Stimulated activated CD8-positive, alpha-beta memory T cell treated with anti-CD3 and anti-CD28 coated beads, Interleukin-15, amount 100 ng/mL, for 24 hours (primary cell): ENCODE measurements around the gene DGKE.

Experiments
- DNase-seq: peaks from one replicate; pipeline ENCODE4 v3.0.0-alpha.2; 2020; ENCODE audit warnings: low read depth

DGKE gene

DNA sequence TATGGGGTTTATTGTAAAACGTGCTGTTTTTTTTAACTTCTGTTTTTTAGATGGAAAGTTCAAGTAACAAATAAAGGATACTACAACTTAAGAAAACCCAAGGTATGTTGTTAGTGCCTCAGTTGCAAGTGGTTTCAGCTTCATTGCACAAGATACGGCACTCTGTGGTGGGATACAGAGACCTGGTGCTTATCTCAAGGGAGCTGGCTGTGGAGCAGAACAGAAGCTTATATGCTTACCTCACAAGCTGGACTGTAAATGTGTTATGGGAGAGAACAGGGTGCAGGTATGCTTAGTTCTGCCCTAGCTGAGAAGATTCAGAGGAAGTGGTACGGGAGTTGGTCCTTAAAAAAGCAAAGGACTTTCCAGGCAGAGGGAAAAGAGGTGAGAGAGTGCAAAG is 15.2 kb downstream of the DGKE start:
- no peak for DNase-seq

DNA sequence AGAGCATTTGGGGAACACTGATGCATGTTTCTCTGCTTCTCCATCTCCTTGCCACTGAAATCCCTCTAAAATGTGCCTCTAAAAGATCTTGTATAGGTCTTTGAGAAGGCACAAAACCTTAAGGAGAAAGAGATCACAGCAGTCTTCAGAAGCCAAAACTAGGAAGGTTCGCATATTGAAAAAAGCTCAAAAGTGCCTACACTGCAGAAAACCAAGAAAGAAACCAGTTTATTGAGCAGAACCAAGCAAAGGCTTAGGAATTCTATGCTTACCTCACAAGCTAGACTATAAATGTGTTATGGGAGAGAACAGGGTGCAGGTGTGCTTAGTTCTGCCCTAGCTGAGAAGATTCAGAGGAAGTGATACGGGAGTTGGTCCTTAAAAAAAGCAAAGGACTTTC is 16.6 kb downstream of the DGKE start:
- no peak for DNase-seq

DNA sequence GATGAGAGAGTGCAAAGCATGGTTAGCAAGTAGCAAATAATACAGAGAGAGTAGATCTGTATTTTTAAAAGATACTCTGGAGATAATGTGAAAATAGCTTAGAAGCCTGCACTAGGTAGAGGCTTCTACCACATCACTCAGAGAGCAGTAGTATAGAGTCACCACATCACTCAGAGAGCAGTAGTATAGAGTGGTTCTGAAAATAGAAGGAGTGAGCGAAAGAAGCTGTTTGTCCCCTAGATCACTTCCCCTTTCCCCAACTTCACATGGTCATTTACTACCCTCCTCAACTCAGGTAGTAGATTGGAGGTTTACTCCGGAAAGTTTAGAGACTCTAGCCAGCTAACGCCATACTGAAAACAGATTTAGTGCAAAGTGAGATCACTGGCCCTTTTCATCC is 17.1 kb downstream of the DGKE start:
- DNase-seq = no peak

DNA sequence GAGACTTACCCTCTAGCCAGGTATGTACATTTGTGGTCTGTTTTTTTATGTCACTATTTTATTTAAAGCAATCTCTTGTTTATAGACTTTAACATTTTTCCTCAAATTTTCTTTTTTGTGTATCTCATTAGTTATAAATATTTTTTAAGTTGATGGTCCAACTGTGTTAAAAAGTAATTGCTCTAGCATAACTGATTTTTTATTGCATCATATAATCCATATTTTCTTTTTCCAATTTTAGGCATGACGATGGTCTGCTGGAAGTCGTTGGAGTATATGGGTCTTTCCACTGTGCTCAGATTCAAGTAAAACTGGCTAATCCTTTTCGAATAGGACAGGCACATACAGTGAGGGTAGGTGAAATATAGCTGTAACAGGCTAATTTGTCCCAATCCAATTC is 27.9 kb downstream of the DGKE start:
- DNase-seq = no peak

DNA sequence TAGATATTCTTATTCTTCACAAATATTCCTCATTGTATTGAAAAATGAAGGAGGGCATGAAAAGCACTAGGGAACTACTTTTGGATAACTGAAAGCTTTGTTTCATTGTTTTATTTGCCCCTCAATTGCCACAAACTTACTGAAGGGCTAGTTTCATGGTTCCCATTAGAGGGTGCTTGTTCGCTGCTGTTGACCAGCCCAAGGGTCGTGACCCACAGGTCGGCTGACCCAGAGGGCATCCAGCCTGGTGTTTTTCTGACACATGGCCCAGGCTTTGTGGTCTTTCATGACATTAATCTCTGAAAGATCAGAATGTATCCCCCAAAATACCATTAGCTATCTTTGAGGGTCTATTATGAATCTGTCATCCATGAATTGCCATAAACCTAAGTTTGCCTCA is 30.0 kb downstream of the DGKE start:
- DNase-seq = no peak

DNA sequence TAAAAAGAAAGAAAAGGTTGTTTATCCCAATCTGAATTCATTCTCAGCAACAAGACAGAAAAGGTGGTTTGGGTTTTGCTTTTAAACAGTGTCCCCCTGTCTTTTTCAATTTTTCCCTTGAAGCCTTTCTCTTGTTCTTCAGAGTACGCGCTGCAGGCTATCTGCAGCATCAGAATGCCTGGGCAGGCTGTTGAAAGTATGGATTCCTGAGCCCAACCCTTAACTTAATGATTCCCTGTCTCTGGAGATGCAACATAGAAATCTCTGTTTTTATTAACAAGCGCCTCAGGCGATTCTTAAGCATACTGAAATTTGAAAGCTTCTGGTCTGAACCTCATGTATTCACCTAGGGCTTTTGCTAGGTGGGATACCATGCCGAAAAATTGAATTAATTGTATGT is 32.1 kb downstream of the DGKE start:
- DNase-seq = no peak

DNA sequence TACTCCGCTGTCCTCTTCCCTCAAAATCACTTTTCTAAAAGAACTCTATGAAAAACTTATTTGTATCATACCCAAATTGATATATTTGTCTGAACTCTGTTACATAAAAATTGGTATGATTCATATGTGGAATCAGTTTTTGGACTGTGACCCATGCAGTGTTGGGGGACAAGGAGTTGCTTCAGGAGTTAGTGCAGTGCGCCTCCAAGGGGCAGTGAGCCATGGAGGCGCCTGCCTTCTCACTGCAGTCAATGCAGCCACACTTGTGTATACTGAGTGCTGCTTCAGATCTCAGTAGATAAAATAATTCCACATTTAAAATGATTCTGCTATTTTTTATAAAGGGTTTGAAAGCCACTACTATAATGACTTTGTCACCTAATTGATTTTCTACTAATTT is 32.5 kb downstream of the DGKE start:
- DNase-seq = no peak

DNA sequence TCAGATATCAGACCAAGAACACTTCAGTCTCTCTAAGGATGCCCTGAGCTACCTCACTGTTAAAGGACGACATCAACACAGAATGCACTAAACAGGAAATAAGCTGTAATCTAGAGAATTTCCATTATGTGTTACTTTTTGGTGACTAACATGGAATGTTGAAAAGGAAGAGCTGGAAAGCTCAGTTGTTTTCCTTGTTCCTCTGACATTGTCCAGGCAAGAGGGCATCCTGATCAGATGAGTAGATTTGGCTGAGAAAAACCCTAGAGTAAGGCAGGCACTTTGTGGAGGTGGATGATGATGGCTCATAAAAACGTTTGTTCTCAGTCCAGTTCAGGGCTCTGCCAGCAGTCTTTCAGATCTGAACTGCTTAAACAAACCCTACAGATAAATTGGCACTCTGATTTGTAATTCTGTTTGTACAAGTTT is 34.0 kb downstream of the DGKE start:
- DNase-seq = no peak

DNA sequence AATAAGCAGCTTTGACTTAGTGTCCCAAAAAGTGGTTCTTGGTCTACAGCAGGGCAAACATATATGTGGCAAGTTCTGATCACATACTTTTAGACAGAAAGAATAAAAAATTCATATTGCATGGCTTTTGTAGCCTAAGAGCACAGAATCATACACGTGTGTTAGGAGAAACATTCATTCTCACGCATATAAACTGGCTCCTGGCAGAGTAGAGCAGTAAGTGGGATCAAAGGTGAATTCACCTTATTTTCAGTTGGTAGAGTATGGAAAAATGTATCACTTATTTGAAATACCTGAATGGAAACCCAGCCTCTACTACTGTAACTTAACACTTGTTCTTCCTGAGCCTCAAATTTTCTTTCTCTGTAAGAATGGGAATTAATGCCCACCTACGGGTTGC is 34.8 kb downstream of the DGKE start:
- no peak for DNase-seq

DNA sequence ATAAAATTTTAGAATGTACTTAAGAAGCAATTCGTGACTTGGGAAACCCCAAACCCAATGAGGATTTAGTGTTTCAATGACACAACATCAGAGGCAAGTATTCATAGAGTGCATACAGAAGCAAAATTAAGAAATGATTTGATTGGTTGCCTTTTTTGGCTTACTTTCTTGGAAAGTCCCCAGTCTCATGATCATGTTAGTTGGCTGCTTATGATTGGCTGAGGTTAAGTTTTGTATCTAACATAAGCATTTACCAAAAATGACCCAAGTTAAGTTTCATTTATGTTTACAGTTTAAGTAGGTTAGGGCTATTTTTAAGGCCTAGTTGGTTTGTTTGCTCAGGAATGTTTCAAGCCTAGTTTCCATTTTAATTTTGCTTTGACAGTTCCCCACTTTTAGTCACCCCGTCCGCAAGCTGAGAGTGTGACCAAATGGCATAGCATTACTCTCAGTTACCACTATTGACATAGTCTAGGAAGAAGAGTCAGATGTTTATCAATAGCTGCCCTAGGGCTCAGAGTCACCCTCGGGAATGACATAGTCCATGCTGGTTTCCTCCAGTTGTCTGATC is 36.2 kb downstream of the DGKE start:
- DNase-seq = no peak

DNA sequence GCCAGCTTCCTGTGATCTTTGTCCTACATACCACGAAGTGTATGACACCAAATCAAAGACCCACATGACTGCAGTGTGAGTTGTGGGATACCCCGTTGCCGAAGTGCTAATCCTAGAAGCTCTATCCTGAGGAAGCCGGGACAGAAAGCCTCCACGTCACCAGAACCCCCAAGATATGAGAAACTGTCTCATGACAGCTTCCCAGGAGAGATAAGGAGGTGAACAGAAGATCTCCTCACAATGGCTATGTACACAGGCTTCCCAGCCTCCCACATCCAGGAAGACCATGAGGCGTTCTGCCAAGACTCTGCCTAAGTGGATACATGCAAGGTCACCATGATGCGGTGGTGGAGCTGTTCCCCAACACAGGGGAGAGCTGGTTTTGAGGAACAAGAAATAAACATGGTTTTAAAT is 42.8 kb downstream of the DGKE start:
- DNase-seq = no peak

DNA sequence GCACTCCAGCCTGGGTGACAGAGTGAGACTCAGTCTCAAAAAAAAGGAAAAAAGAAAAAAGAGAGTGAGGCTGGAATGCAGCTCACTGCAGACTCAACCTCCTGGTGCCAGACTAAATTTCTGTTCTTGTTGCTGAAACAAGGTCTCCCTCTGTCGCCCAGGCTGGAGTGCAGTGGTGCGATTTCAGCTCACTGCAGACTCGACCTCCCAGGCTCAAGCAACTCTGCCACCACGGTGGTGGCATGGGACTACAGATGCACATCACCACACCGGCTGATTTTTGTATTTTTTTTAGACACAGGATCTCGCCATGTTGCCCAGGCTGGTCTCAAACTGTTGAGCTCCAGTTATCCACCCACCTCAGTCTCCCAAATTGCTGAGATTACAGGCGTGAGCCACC is 45.3 kb downstream of the DGKE start:
- no peak for DNase-seq

DNA sequence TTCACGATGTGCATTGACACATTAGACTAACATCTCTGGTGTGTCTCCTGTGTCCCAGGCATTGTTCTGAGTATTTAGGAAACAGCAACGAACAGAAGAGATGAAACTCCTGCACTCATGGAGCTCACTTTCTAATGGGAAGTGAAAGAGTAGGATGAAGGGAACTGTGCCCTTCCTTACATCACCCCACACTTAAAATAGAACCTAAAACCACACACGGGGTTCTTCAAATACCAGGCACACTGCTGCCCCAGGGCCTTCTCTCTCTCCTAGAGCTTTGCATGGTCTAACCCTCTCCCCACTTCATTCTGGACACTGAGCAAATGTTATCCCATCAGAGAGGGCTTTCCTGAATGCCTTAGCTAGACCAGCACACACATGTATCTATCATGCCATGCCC is 46.2 kb downstream of the DGKE start:
- no peak for DNase-seq

DNA sequence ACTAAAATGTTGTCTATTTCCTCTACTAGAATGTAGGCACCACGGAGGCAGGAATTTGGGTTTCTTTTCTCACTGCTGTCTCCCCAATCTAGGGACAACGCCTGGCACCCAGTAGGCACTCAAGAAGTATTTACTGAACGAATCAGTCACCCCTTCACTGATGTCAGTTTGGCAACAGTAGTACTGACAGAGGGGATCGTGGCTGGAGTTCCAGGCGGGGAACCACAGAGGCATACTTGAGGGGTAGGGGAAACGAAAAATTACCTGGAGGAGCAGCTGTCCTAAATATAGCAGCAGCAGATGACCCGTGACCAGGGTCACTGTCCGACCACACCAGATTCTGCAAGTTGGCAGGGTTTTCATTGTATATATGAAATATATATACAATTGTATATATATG is 46.6 kb downstream of the DGKE start:
- no peak for DNase-seq

DNA sequence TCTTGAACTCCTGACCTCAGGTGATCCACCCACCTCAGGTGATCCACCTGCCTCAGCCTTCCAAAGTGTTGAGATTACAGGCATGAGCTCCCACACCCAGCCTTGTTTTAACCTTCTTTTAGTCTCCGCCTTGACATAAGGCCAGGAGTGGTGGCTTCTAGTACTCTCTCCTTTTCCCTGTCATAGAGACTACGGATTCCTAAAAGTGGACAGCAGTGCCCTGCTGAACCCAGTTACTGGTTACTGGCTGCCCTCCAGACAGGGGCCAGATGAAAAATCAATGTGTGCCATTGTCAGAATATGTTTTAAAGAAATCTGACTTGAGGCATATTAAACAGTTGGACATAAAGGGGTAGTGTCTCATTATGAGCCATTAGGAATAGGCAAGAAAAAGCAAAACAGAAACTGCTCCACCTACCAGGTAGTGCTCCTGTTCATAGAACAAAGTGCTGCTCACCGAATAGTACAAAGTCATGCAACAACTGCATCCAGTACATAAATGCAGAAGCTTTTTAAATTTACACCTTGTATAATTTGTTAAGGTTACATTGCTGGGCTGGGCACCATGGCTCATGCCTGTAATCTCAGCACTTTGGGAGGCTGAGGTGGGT is 47.8 kb downstream of the DGKE start:
- DNase-seq = no peak

DNA sequence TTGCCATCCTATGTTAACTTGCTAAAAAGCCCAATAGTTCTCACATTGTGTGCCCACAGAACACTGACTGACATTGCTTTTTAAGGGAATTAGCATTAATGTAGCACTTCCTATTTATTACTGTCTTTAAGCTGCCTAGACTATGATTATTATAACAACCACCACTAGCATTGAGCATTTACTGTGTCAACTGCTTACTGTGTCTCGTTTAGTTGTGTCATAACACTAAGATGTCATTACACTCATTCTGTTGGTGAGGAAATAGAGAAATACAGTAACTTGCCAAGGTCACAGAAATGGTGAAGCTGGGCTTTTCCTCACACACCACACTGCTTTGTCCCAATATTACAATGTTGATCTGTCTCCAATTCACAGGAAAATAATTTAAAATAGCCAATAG is 49.7 kb downstream of the DGKE start:
- no peak for DNase-seq

DNA sequence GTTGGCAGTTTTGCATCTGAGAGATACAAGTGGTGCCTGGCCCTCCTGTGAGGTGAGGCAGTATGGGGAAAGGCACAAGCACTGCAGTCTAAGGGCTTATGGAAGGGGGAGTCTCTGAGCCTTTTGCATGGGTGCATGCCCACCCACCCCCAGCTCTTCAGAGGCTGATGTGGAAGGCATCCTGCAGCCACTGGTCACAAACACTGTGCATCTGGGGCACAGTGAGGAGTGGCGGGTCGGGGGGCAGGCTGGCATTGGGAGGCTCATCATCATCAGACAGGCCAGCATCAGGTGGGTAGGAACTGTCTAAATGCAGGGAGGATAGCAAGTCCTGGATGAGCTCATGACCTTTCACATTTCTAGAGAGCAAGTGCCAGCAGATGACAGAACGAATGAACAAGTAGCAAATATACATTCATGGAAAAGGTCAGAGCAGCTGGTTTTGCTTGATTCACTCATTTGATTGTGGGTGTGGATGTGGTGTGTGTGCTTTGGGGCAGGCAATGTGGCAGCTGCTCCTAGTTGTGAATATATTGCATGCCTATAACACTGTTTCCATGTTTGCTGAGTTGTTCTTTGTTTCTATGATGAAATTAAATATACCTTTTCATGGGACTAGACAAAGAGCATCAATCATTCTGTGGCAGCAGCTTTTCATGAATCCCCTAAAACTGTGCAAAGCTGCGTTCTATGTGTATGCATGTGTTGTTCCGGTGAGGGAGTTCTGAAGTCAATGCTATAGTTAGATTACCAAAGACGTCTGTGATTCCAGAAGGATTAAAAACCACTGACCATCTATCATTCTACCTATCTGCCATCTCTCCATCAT is 50.7 kb downstream of the DGKE start:
- no peak for DNase-seq

DNA sequence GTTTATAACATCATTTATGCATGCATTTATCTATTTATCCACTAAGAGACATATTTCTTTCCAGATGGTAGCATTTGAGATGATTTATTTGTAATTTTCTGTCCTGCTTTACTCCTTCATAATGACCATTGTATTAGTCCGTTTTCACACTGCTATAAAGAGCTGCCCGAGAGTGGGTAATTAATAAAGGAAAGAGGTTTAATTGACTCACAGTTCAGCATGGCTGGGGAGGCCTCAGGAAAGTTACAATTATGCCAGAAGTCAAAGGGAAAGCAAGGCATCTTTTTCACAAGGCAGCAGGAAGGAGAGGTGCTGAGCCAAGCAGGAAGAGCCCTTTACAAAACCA is 51.3 kb downstream of the DGKE start:
- DNase-seq = no peak

DNA sequence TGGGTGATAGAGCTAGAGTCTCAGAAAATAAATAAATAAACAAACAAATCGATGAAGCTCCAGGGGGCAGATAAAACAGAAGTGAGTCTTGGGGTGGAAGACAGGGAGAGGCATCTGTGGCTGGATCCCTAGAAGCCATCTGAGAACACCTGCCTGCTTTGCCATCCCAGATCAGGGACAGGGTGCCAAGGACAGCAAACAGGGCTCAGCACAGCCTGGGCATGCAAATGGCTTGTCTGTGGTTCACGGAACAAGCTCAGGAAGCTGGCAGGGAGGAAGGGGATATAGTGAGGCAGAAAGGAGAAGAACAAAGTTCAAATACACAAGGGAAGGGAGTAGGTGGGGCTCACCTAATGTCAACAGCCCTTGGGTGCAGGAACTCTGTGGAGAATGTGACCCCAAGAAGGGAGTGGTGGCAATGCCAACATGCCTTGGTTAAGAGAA is 52.4 kb downstream of the DGKE start:
- no peak for DNase-seq

DNA sequence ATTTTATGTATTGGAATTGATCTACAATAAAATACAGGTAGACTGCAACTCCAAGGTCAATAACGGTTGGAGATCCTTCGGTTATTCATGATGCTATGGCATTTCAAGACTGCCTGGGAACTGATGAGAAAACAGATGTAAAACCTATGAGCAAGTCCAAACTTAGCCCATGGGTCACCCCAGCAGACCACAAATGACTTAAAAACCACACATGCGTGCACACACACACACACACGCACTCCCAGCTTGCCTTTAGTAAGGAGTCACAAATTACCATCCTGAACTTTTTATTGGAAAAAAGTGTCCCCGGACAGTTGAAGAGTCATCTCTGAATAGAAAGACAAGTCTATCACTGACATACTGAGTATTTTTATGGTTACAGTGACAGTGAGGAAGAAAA is 53.2 kb downstream of the DGKE start:
- no peak for DNase-seq

DNA sequence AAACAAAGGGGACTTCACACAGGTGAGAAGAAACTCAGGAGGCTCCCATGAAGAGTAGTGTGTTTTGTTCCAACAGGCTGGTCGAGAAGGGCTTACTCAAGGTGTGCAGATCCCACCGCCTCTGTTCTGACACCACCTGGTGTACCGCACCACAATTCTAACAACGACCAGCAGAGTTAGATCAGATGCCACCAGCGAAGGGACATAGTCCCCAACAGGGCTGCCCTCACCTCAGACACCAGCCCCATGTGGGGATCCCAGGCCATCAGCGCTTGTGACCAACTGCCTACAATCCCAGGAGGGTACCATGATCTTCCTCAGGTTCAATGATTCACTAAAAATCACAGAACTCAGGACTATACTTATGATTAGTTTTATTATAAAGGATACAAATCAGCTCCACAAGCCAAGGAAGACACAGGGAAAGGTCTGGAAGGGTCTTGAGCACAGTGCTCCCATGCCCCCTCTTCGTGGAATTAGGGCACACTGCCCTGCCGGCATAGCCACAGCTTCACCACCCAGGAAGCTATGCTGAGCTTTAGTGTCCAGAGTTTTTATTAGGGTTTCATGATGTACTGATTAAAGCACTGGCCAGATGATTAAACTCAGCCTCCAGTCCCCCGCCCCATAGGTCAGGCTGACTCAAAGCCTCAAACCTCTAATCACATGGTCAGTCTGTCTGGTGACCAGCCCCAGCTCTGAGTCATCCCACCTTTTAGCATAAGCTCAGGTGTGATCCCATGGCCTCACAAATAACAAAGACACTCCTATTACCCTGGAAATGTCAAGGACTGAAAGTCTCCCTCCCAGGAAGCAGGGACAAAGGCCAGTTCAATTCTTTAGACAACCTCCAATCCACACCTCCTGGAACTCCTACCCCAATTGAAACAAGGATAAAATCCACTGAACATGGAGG is 53.9 kb downstream of the DGKE start:
- DNase-seq = no peak

DNA sequence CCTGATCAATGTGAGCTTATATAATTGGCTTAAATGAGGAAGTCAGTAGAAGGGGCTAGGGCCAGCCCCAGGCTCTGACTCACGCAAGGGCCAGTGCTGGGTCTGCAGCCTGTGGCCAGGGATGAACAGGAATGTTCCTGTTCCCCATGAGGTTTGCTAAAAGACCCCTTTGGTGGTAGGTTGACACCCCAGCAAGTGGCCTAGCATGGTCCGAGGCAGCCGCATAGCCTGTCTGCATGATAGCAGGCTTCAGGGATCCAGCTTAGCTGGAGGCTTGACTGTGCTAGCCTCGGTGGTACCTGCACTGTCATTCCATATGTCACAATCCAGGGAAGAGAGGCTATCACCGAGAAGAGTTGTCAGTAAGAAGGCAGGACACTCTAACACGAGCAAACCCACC is 56.4 kb downstream of the DGKE start:
- no peak for DNase-seq
